ENCODE measurements around the gene LGI4. TPM values are rescaled to one million over a fixed set of nuclear protein-coding genes. Genes with fewer than 3 reads are reported as not detected.

The LGI4 gene
- total and polyA plus RNA-seq, 2 donors (not counting 1 experiment from before 2014, with no cell fraction given), result 0.17 to 0.19 TPM

GRCh38 chr19:35095667-35096368, 39.0 kb downstream of the LGI4 start:
- Histone ChIP-seq H3K4me2 (ENCODE audit: extremely low read depth, insufficient read depth, low read length) (no peak overlapping the region), H3K9ac (ENCODE audit: insufficient read depth, low read length) (no peak overlapping the region), H3K36me3 (ENCODE audit: control insufficient read depth, insufficient read depth, low read length) (no peaks in the 10 kb centered on the region), H3K9me3 (ENCODE audit: control insufficient read depth, insufficient read depth, low read depth, low read length) (no peaks in the 10 kb centered on the region), H4K20me1 (ENCODE audit: control insufficient read depth, extremely low read depth, insufficient read depth, low read length) (no peaks in the 10 kb centered on the region), H3K4me3 (replicated peaks in 1 of 4; ENCODE audit: control extremely low read depth in 1 of 4, insufficient read depth in 1 of 4, low read depth in 3 of 4, low read length in 4 of 4) (no peak overlapping the region), H3K27me3 (ENCODE audit: control insufficient read depth, insufficient read depth, low read length) (no peaks in the 10 kb centered on the region), H2AFZ (ENCODE audit: low read length) (no peak overlapping the region), H3K27ac (ENCODE audit: insufficient read depth, low read length) (no peak overlapping the region), H3K79me2 (ENCODE audit: control insufficient read depth, insufficient read depth, low read length) (no peaks in the 10 kb centered on the region), H3K4me1 (ENCODE audit: control insufficient read depth, extremely low read depth, insufficient read depth, low read length) (no peaks in the 10 kb centered on the region)
- DNase-seq (ENCODE audit: low read depth in 2 of 2), result no peak
- TF ChIP-seq, protein P1, sequence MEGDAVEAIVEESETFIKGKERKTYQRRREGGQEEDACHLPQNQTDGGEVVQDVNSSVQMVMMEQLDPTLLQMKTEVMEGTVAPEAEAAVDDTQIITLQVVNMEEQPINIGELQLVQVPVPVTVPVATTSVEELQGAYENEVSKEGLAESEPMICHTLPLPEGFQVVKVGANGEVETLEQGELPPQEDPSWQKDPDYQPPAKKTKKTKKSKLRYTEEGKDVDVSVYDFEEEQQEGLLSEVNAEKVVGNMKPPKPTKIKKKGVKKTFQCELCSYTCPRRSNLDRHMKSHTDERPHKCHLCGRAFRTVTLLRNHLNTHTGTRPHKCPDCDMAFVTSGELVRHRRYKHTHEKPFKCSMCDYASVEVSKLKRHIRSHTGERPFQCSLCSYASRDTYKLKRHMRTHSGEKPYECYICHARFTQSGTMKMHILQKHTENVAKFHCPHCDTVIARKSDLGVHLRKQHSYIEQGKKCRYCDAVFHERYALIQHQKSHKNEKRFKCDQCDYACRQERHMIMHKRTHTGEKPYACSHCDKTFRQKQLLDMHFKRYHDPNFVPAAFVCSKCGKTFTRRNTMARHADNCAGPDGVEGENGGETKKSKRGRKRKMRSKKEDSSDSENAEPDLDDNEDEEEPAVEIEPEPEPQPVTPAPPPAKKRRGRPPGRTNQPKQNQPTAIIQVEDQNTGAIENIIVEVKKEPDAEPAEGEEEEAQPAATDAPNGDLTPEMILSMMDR (conservative IDR thresholded peaks at IDR 0.05 in 1 of 2, IDR thresholded peaks at IDR 0.05 in 1 of 2; ENCODE audit: low read depth in 1 of 2, low read length in 2 of 2), result no peak
- no peak for TF ChIP-seq EZH2 (IDR thresholded peaks at IDR 0.05; ENCODE audit: low read length, missing control alignments)

- H3K36me3 ChIP-seq (ENCODE audit: control insufficient read depth, insufficient read depth, low read length), result no peaks in the 10 kb centered on the region
- no peak overlapping the region for H3K4me2 ChIP-seq (ENCODE audit: extremely low read depth, insufficient read depth, low read length)
- H3K27me3 ChIP-seq (ENCODE audit: control insufficient read depth, insufficient read depth, low read length), result no peaks in the 10 kb centered on the region
- TF ChIP-seq EZH2 (IDR thresholded peaks at IDR 0.05; ENCODE audit: low read length, missing control alignments), result no peak
- TF ChIP-seq, protein P1 (conservative IDR thresholded peaks at IDR 0.05 in 1 of 2, IDR thresholded peaks at IDR 0.05 in 1 of 2; ENCODE audit: low read depth in 1 of 2, low read length in 2 of 2), result no peak
- no peak overlapping the region for H3K27ac ChIP-seq (ENCODE audit: insufficient read depth, low read length)
- no peak for DNase-seq (ENCODE audit: low read depth in 2 of 2)
- no peak overlapping the region for H3K4me3 ChIP-seq (replicated peaks in 1 of 4; ENCODE audit: control extremely low read depth in 1 of 4, insufficient read depth in 1 of 4, low read depth in 3 of 4, low read length in 4 of 4)
- H3K9me3 ChIP-seq (ENCODE audit: control insufficient read depth, insufficient read depth, low read depth, low read length), result no peaks in the 10 kb centered on the region
- no peak overlapping the region for H3K9ac ChIP-seq (ENCODE audit: insufficient read depth, low read length)
- H3K4me1 ChIP-seq (ENCODE audit: control insufficient read depth, extremely low read depth, insufficient read depth, low read length), result no peaks in the 10 kb centered on the region
- H3K79me2 ChIP-seq (ENCODE audit: control insufficient read depth, insufficient read depth, low read length), result no peaks in the 10 kb centered on the region
- no peak overlapping the region for H2AFZ ChIP-seq (ENCODE audit: low read length)
- H4K20me1 ChIP-seq (ENCODE audit: control insufficient read depth, extremely low read depth, insufficient read depth, low read length), result no peaks in the 10 kb centered on the region
Measured at GRCh38 chr19:35094656-35095055, 40.2 kb downstream of the LGI4 start.

- Histone ChIP-seq H4K20me1 (ENCODE audit: control insufficient read depth, extremely low read depth, insufficient read depth, low read length) (no peaks in the 10 kb centered on the region), H3K9me3 (ENCODE audit: control insufficient read depth, insufficient read depth, low read depth, low read length) (no peaks in the 10 kb centered on the region), H3K4me3 (replicated peaks in 1 of 4; ENCODE audit: control extremely low read depth in 1 of 4, insufficient read depth in 1 of 4, low read depth in 3 of 4, low read length in 4 of 4) (no peak overlapping the region), H3K36me3 (ENCODE audit: control insufficient read depth, insufficient read depth, low read length) (no peaks in the 10 kb centered on the region), H3K27me3 (ENCODE audit: control insufficient read depth, insufficient read depth, low read length) (no peaks in the 10 kb centered on the region), H3K79me2 (ENCODE audit: control insufficient read depth, insufficient read depth, low read length) (no peaks in the 10 kb centered on the region), H3K4me1 (ENCODE audit: control insufficient read depth, extremely low read depth, insufficient read depth, low read length) (no peaks in the 10 kb centered on the region), H2AFZ (ENCODE audit: low read length) (no peak overlapping the region), H3K4me2 (ENCODE audit: extremely low read depth, insufficient read depth, low read length) (no peak overlapping the region), H3K9ac (ENCODE audit: insufficient read depth, low read length) (no peak overlapping the region), H3K27ac (ENCODE audit: insufficient read depth, low read length) (no peak overlapping the region)
- DNase-seq (ENCODE audit: low read depth in 2 of 2), result no peak
- TF ChIP-seq, protein P1 (conservative IDR thresholded peaks at IDR 0.05 in 1 of 2, IDR thresholded peaks at IDR 0.05 in 1 of 2; ENCODE audit: low read depth in 1 of 2, low read length in 2 of 2), result no peak
- TF ChIP-seq EZH2 (IDR thresholded peaks at IDR 0.05; ENCODE audit: low read length, missing control alignments), result no peak
Measured at GRCh38 chr19:35093941-35094647, 40.8 kb downstream of the LGI4 start.
